Measurements from ENCODE around the gene INPP4B. TPM values are rescaled to one million over a fixed set of nuclear protein-coding genes. Genes with fewer than 3 reads are reported as not detected.

The INPP4B gene
- total RNA-seq, 1 experiment from 2014 or later: 0.07 TPM

DNA sequence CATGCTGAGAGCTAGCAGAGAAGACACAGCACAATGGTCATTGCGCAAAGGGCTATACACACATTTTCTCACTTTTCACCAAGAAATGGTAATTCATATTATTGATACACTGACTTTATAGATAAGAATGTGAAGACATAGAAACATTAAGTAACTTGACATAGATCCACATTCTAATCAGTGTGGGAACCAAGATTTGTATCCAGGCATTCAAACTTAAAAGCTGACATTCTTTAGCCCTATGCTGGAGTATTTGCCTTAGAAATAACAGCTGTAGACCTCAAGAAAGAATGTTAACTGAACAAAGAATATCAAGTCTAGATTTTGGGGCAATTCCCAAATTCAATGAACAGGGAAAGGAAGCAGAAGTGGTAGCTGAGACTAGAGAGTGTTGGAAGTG, 824.9 kb downstream of the INPP4B start:
- Histone ChIP-seq H3K14ac (ENCODE audit: insufficient read depth, low read length) (no peak overlapping the region), H3K23me2 (ENCODE audit: insufficient read length, low read depth, low read length, poor library complexity, severe bottlenecking) (no peaks in the 10 kb centered on the region)
- WGBS (ENCODE audit: extremely low coverage, insufficient read length, low lambda C conversion rate): no CpG with 5 or more reads among the region's 1 CpG

More for the DNA sequence above, 824.9 kb downstream of the INPP4B start:
- TF ChIP-seq CTCF (conservative IDR thresholded peaks at IDR 0.05): no peak
- H2BK120ac ChIP-seq (ENCODE audit: low read depth, low read length, poor library complexity, severe bottlenecking): no peak overlapping the region
- no peak overlapping the region for H3T11ph ChIP-seq (ENCODE audit: low read length)
- no peak overlapping the region for H4K91ac ChIP-seq (ENCODE audit: insufficient read length, low read depth, low read length)
- no peaks in the 10 kb centered on the region for H3K27me3 ChIP-seq (ENCODE audit: insufficient read depth, low read length)
- H4K5ac ChIP-seq (ENCODE audit: insufficient read length, low read depth, low read length): no peak overlapping the region
- H3K27ac ChIP-seq (ENCODE audit: insufficient read length, low read depth, low read length): no peak overlapping the region
- no peak overlapping the region for H3K4ac ChIP-seq (ENCODE audit: low read depth, low read length)
- H3K9ac ChIP-seq (ENCODE audit: extremely low read depth, insufficient read length, low read length): no peak overlapping the region
- H4K20me1 ChIP-seq (ENCODE audit: control insufficient read depth, insufficient read depth, insufficient read length): no peaks in the 10 kb centered on the region
- H3K79me1 ChIP-seq (ENCODE audit: insufficient read depth, low read depth, low read length, poor library complexity, severe bottlenecking): no peaks in the 10 kb centered on the region
- H3K23ac ChIP-seq (ENCODE audit: insufficient read length, low read depth, low read length): no peak overlapping the region
- no peak overlapping the region for H2BK20ac ChIP-seq (ENCODE audit: low read depth, low read length, poor library complexity, severe bottlenecking)
- H3K27me3 Mint-ChIP-seq (ENCODE audit: low read depth): no peaks in the 10 kb centered on the region
- no peak overlapping the region for H2BK15ac ChIP-seq (ENCODE audit: low read depth, low read length)
- no peaks in the 10 kb centered on the region for H3K79me2 ChIP-seq (ENCODE audit: insufficient read depth, low read length)
- H3K4me3 Mint-ChIP-seq: no peak overlapping the region
- H3K4me1 Mint-ChIP-seq: no peaks in the 10 kb centered on the region
- no peak overlapping the region for H2AK5ac ChIP-seq (ENCODE audit: insufficient read length, low read length)
- no peaks in the 10 kb centered on the region for H3K4me1 ChIP-seq (ENCODE audit: insufficient read depth, low read length)
- H3K4me2 ChIP-seq (ENCODE audit: insufficient read depth, insufficient read length, low read length): no peak overlapping the region
- H3K56ac ChIP-seq (ENCODE audit: insufficient read length, low read depth, low read length): no peak overlapping the region
- no peak overlapping the region for H2AFZ ChIP-seq (ENCODE audit: low read length)
- no peak overlapping the region for H3K27ac Mint-ChIP-seq
- H3K18ac ChIP-seq (ENCODE audit: insufficient read length, low read depth, low read length): no peak overlapping the region
- H2BK5ac ChIP-seq (ENCODE audit: insufficient read length, low read length): no peak overlapping the region
- no peaks in the 10 kb centered on the region for H3K9me3 ChIP-seq (ENCODE audit: control insufficient read depth, low read depth, low read length)
- no peaks in the 10 kb centered on the region for H3K36me3 Mint-ChIP-seq (ENCODE audit: insufficient read depth in 1 of 3, low read depth in 3 of 3)
- no peaks in the 10 kb centered on the region for H3K9me3 Mint-ChIP-seq
- no peak overlapping the region for H2BK12ac ChIP-seq (ENCODE audit: insufficient read length, low read depth, low read length)
- no peak for DNase-seq
- no peak overlapping the region for H4K8ac ChIP-seq (replicated peaks; ENCODE audit: insufficient read length, low read depth, low read length)

Measured in H9 (cell line).